DMS53 (cell line): ENCODE data around the gene SPATA31E1.
"Not testable (repeated sequence)": the region's sequence is repeated elsewhere in the genome, so short reads cannot be mapped to it uniquely, and the experiment has no call there.

Experiments
- DNase-seq: peaks from one replicate; lab custom pipeline; 2025; lab: John Stamatoyannopoulos, UW

Gene SPATA31E1

GRCh38 chr9:87886210-87886932 is 3.7 kb downstream of the SPATA31E1 start:
- DNase-seq = no peak

GRCh38 chr9:87886933-87887505 is 4.3 kb downstream of the SPATA31E1 start:
- DNase-seq = no peak

- no peak for DNase-seq
Measured at GRCh38 chr9:87887661-87888480, 5.2 kb downstream of the SPATA31E1 start.

- DNase-seq = no peak
Measured at GRCh38 chr9:87888501-87888900, 5.8 kb downstream of the SPATA31E1 start.

GRCh38 chr9:87889065-87889881 is 6.6 kb downstream of the SPATA31E1 start:
- no peak for DNase-seq

GRCh38 chr9:87889882-87890252 is 7.2 kb downstream of the SPATA31E1 start:
- no peak for DNase-seq

GRCh38 chr9:87890837-87891236 is 8.2 kb downstream of the SPATA31E1 start:
- no peak for DNase-seq

GRCh38 chr9:87891754-87892153 is 9.1 kb downstream of the SPATA31E1 start:
- DNase-seq = no peak

- no peak for DNase-seq
Measured at GRCh38 chr9:87892956-87893355, 10.3 kb downstream of the SPATA31E1 start.

GRCh38 chr9:87894998-87895625 is 12.4 kb downstream of the SPATA31E1 start:
- no peak for DNase-seq

GRCh38 chr9:87896891-87897290 is 14.2 kb downstream of the SPATA31E1 start:
- DNase-seq = no peak

GRCh38 chr9:87898151-87898550 is 15.5 kb downstream of the SPATA31E1 start:
- DNase-seq = no peak

GRCh38 chr9:87902371-87902770 is 19.7 kb downstream of the SPATA31E1 start:
- not testable (repeated sequence) for DNase-seq

GRCh38 chr9:87909310-87910041 is 26.8 kb downstream of the SPATA31E1 start:
- DNase-seq = peak; percentile 48

GRCh38 chr9:87910821-87911220 is 28.1 kb downstream of the SPATA31E1 start:
- DNase-seq = no peak

GRCh38 chr9:87917662-87918061 is 35.0 kb downstream of the SPATA31E1 start, which contains the start of gene SPATA31C1:
Gene SPATA31C1, plus strand, starts transcription at chr9:87917962.
- not testable (repeated sequence) for DNase-seq

- DNase-seq = not testable (repeated sequence)
Measured at GRCh38 chr9:87919013-87919412, 36.3 kb downstream of the SPATA31E1 start.

GRCh38 chr9:87921561-87921960 is 38.9 kb downstream of the SPATA31E1 start:
- DNase-seq = not testable (repeated sequence)

- not testable (repeated sequence) for DNase-seq
Measured at GRCh38 chr9:87923012-87923411, 40.3 kb downstream of the SPATA31E1 start.

- not testable (repeated sequence) for DNase-seq
Measured at GRCh38 chr9:87924851-87925250, 42.2 kb downstream of the SPATA31E1 start.

- not testable (repeated sequence) for DNase-seq
Measured at GRCh38 chr9:87929152-87929551, 46.5 kb downstream of the SPATA31E1 start.
